CD14-positive monocyte (primary cell): Measurements from ENCODE around the gene PSME3. TPM values are rescaled to one million over a fixed set of nuclear protein-coding genes. Genes with fewer than 3 reads are reported as not detected.
A peak's percentile ranks its signal among the peaks of the same experiment; 100 is the strongest.

Experiments used
- DNase-seq, 3 donors: peaks; one replicate each; pipeline ENCODE4 v3.0.0-alpha.2; 2011 to 2022
- H2AFZ ChIP-seq: 2 replicates; pipeline ENCODE4 v1.6.0; 2012; ENCODE audit warnings: mild to moderate bottlenecking, low read depth, low read length, inconsistent platforms; ENCODE audit not compliant: insufficient read depth, poor library complexity, severe bottlenecking
- H3K27ac ChIP-seq, 2 donors: 1 replicate in 1 of 2; 2 replicates in 1 of 2; pipeline ENCODE4 v1.5.1; 2012 to 2013; ENCODE audit warnings: low read length in 2 of 2, control low read depth in 1 of 2, inconsistent platforms in 1 of 2, low read depth in 1 of 2, mild to moderate bottlenecking in 1 of 2
- H3K27me3 ChIP-seq, 2 donors: one replicate each; pipeline versions ENCODE4 v1.6.0 to v1.6.1; 2011 to 2013; ENCODE audit warnings: low read length in 2 of 2; ENCODE audit not compliant: control insufficient read depth in 2 of 2, insufficient read depth in 2 of 2
- H3K36me3 ChIP-seq, 2 donors: replicated peaks in 1 of 2; 1 replicate in 1 of 2; 2 replicates in 1 of 2; pipeline versions ENCODE4 v1.5.1 to v1.6.1; 2012 to 2013; ENCODE audit warnings: low read length in 2 of 2, control low read depth in 1 of 2, inconsistent platforms in 1 of 2, mild to moderate bottlenecking in 1 of 2; ENCODE audit not compliant: insufficient read depth in 2 of 2, control insufficient read depth in 1 of 2
- H3K4me1 ChIP-seq, 2 donors: 1 replicate in 1 of 2; 2 replicates in 1 of 2; pipeline versions ENCODE4 v1.5.1 to v1.6.1; 2012 to 2013; ENCODE audit warnings: low read length in 2 of 2, control low read depth in 1 of 2, inconsistent platforms in 1 of 2, mild to moderate bottlenecking in 1 of 2, moderate library complexity in 1 of 2; ENCODE audit not compliant: insufficient read depth in 2 of 2, control insufficient read depth in 1 of 2
- H3K4me2 ChIP-seq: replicated peaks from 2 replicates; pipeline ENCODE3; 2012; ENCODE audit warnings: low read length, moderate library complexity, mild to moderate bottlenecking; ENCODE audit not compliant: poor library complexity, severe bottlenecking; ENCODE audit errors: extremely low read depth
- H3K4me3 ChIP-seq, 3 experiments: fragments of 200-600 bp in 1 of 3; sonication (generic) in 1 of 3; replicated peaks in 1 of 3; 1 replicate in 2 of 3; 2 replicates in 1 of 3; pipeline ENCODE4 v1.5.1; 2011 to 2013; ENCODE audit warnings: low read length in 3 of 3, mild to moderate bottlenecking in 3 of 3, control low read depth in 2 of 3, low read depth in 2 of 3, inconsistent platforms in 1 of 3, moderate library complexity in 1 of 3
- H3K79me2 ChIP-seq: 2 replicates; pipeline ENCODE4 v1.6.0; 2012; ENCODE audit warnings: mild to moderate bottlenecking, control low read depth, inconsistent platforms, low read length, moderate library complexity; ENCODE audit not compliant: insufficient read depth
- H3K9ac ChIP-seq: 2 replicates; pipeline ENCODE4 v1.6.0; 2017; ENCODE audit warnings: low read length, mild to moderate bottlenecking; ENCODE audit not compliant: insufficient read depth, poor library complexity, severe bottlenecking
- H3K9me3 ChIP-seq, 2 donors: replicated peaks in 1 of 2; 1 replicate in 1 of 2; 2 replicates in 1 of 2; pipeline versions ENCODE4 v1.5.1 to v1.6.1; 2012 to 2013; ENCODE audit warnings: low read length in 2 of 2, control low read depth in 1 of 2; ENCODE audit not compliant: control insufficient read depth in 1 of 2, insufficient read depth in 1 of 2
- H4K20me1 ChIP-seq: 2 replicates; pipeline ENCODE4 v1.6.0; 2012; ENCODE audit warnings: mild to moderate bottlenecking, low read length, control low read depth, moderate library complexity; ENCODE audit not compliant: insufficient read depth
- H3K27ac Mint-ChIP-seq, 7 donors: one replicate each; pipeline ENCODE4 v1.8.0; 2020; ENCODE audit warnings: mild to moderate bottlenecking in 7 of 7, mixed read lengths in 7 of 7, moderate library complexity in 6 of 7, inconsistent platforms in 2 of 7
- H3K27me3 Mint-ChIP-seq, 3 donors: one replicate each; pipeline ENCODE4 v1.8.0; 2021 to 2022; ENCODE audit warnings: low read depth in 3 of 3, mild to moderate bottlenecking in 3 of 3, mixed read lengths in 3 of 3, moderate library complexity in 3 of 3, inconsistent platforms in 1 of 3
- H3K36me3 Mint-ChIP-seq, 2 donors: one replicate each; pipeline ENCODE4 v1.8.0; 2020; ENCODE audit warnings: mixed read lengths in 2 of 2, inconsistent platforms in 1 of 2, mild to moderate bottlenecking in 1 of 2
- H3K4me1 Mint-ChIP-seq: one replicate; pipeline ENCODE4 v1.8.0; 2020; ENCODE audit warnings: mild to moderate bottlenecking, mixed read lengths
- H3K4me3 Mint-ChIP-seq, 2 donors: one replicate each; pipeline ENCODE4 v1.8.0; 2020; ENCODE audit warnings: mild to moderate bottlenecking in 2 of 2, mixed read lengths in 2 of 2, moderate library complexity in 1 of 2
- H3K9me3 Mint-ChIP-seq, 7 donors: one replicate each; pipeline ENCODE4 v1.8.0; 2020 to 2022; ENCODE audit warnings: mixed read lengths in 7 of 7, mild to moderate bottlenecking in 6 of 7, moderate library complexity in 6 of 7, inconsistent platforms in 2 of 7
- WGBS: methylation state at CpG from one replicate; pipeline ENCODE4 v1.1.5; 2013; ENCODE audit warnings: missing lambda C conversion rate; ENCODE audit not compliant: insufficient coverage; 5-methylcytosine and 5-hydroxymethylcytosine counted together
- intact Hi-C, 2 donors: fragments of 100-400 bp; cut with micrococcal nuclease; formaldehyde crosslinking; loops; one replicate each; pipeline versions ENCODE4 v1.15.0 to v1.15.1; 2023
- polyA plus RNA-seq, 3 donors: library from polyadenylated mRNA; depleted of rRNA in 1 of 3; unstranded in 2 of 3; stranded (reverse) in 1 of 3; fragments of 300-500 nt in 2 of 3; fragments of >200 nt in 1 of 3; fragmentation: Illumina TruSeq in 2 of 3; gene quantifications; 1 replicate in 2 of 3; 2 replicates in 1 of 3; pipeline ENCODE4 v1.2.3, GENCODE V29; 2012 to 2021
- TF ChIP-seq, protein P1 (sequence below): fragments of 200-600 bp; IDR thresholded peaks from one replicate; pipeline ENCODE4 v1.8.0; 2022; ENCODE audit warnings: antibody characterized with exemption, mild to moderate bottlenecking

The PSME3 gene
- polyA plus RNA-seq, 3 donors = 61.9 to 137 (median 124) TPM

DNA sequence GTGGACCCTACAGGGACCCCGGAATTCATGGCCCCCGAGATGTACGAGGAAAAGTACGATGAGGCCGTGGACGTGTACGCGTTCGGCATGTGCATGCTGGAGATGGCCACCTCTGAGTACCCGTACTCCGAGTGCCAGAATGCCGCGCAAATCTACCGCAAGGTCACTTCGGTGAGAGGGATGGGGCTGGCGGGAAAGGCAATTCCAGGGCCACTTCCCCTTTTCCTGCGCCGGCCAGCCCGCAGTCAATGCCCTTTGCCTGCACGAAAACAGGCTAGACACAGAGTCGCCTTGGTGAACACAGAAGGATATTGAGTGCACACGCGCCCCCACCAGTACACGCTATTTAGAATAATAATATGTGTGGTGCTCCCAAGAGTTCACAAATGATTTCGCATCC lies 48.8 kb upstream of the PSME3 start:
- H3K27me3 ChIP-seq = peaks cover 60 to 84% of the 10 kb centered on the region in 2 donors
- peaks cover 11 to 14% of the 10 kb centered on the region in 2 donors for H3K36me3 Mint-ChIP-seq
- no peak overlapping the region for H3K4me2 ChIP-seq
- peaks cover 28% of the 10 kb centered on the region for H3K4me1 Mint-ChIP-seq
- TF ChIP-seq, protein P1, sequence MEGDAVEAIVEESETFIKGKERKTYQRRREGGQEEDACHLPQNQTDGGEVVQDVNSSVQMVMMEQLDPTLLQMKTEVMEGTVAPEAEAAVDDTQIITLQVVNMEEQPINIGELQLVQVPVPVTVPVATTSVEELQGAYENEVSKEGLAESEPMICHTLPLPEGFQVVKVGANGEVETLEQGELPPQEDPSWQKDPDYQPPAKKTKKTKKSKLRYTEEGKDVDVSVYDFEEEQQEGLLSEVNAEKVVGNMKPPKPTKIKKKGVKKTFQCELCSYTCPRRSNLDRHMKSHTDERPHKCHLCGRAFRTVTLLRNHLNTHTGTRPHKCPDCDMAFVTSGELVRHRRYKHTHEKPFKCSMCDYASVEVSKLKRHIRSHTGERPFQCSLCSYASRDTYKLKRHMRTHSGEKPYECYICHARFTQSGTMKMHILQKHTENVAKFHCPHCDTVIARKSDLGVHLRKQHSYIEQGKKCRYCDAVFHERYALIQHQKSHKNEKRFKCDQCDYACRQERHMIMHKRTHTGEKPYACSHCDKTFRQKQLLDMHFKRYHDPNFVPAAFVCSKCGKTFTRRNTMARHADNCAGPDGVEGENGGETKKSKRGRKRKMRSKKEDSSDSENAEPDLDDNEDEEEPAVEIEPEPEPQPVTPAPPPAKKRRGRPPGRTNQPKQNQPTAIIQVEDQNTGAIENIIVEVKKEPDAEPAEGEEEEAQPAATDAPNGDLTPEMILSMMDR = no peak
- peaks cover 0 to 39% of the 10 kb centered on the region in 2 donors for H3K9me3 ChIP-seq
- H3K27ac Mint-ChIP-seq = peak overlapping the region in 2 of 7 donors; percentile 53 to 63
- 7% methylated on average over 16 of the region's 25 CpGs for WGBS
- H3K9me3 Mint-ChIP-seq = peaks cover 4 to 26% (median 11%) of the 10 kb centered on the region in 7 donors
- DNase-seq = peak; percentile 20 to 40 (median 32)
- H3K4me3 ChIP-seq = no peak overlapping the region
- H2AFZ ChIP-seq = no peak overlapping the region
- peaks cover 3 to 4% of the 10 kb centered on the region in 2 donors for H3K36me3 ChIP-seq
- H4K20me1 ChIP-seq = no peaks in the 10 kb centered on the region
- intact Hi-C loops = no loop called here
- H3K4me3 Mint-ChIP-seq = peak overlapping the region in 1 of 2 donors; percentile 86
- no peaks in the 10 kb centered on the region for H3K79me2 ChIP-seq
- H3K9ac ChIP-seq = no peak overlapping the region
- peaks cover 7 to 20% of the 10 kb centered on the region in 2 donors for H3K4me1 ChIP-seq
- no peak overlapping the region for H3K27ac ChIP-seq
- peaks cover 83 to 94% (median 87%) of the 10 kb centered on the region in 3 donors for H3K27me3 Mint-ChIP-seq

GRCh38 chr17:42784811-42785592 lies 48.2 kb upstream of the PSME3 start:
- Mint-ChIP-seq H3K4me3 (peak overlapping the region in 1 of 2 donors; percentile 86), H3K9me3 (peaks cover 4 to 26% (median 11%) of the 10 kb centered on the region in 7 donors), H3K4me1 (peaks cover 25% of the 10 kb centered on the region), H3K27ac (peak overlapping the region in 2 of 7 donors; percentile 53 to 63), H3K27me3 (peaks cover 77 to 90% (median 81%) of the 10 kb centered on the region in 3 donors), H3K36me3 (peaks cover 5 to 8% of the 10 kb centered on the region in 2 donors)
- no peaks in the 10 kb centered on the region for H4K20me1 ChIP-seq
- no peaks in the 10 kb centered on the region for H3K79me2 ChIP-seq
- DNase-seq = no peak
- WGBS = 5% methylated on average over 43 of the region's 52 CpGs
- H3K4me3 ChIP-seq = no peak overlapping the region
- no peak overlapping the region for H3K4me2 ChIP-seq
- H3K4me1 ChIP-seq = peaks cover 7 to 20% of the 10 kb centered on the region in 2 donors
- intact Hi-C loops = no loop called here
- no peaks in the 10 kb centered on the region for H3K36me3 ChIP-seq
- TF ChIP-seq, protein P1 = no peak
- no peak overlapping the region for H3K27ac ChIP-seq
- peaks cover 0 to 39% of the 10 kb centered on the region in 2 donors for H3K9me3 ChIP-seq
- H3K9ac ChIP-seq = no peak overlapping the region
- peaks cover 60 to 78% of the 10 kb centered on the region in 2 donors for H3K27me3 ChIP-seq
- H2AFZ ChIP-seq = peak overlapping the region; percentile 23
